Endothelial cell of umbilical vein (primary cell): ENCODE measurements around the gene MRGPRG.

ENCODE experiments used
- EZH2 ChIP-seq: IDR thresholded peaks from 2 replicates; pipeline ENCODE4 v1.6.1; 2012; ENCODE audit warnings: borderline replicate concordance, low read depth, mild to moderate bottlenecking, moderate library complexity, low read length, inconsistent platforms; ENCODE audit not compliant: severe bottlenecking
- FOS ChIP-seq: IDR thresholded peaks from 2 replicates; pipeline ENCODE4 v1.6.1; 2011; ENCODE audit warnings: mild to moderate bottlenecking, low read length, moderate library complexity, borderline replicate concordance; ENCODE audit not compliant: insufficient read depth
- JUN ChIP-seq: IDR thresholded peaks from 2 replicates; pipeline ENCODE4 v1.6.1; 2011; ENCODE audit warnings: borderline replicate concordance, low read depth; ENCODE audit not compliant: insufficient read length, insufficient read depth
- MYC ChIP-seq: IDR thresholded peaks from one replicate; pipeline ENCODE4 v1.6.1; 2011; ENCODE audit warnings: mild to moderate bottlenecking, low read depth, low read length
- POLR2A ChIP-seq: IDR thresholded peaks from 2 replicates; pipeline ENCODE4 v1.6.1; 2012; ENCODE audit warnings: low read depth, mild to moderate bottlenecking, control low read depth, low read length
- POLR2AphosphoS5 ChIP-seq: IDR thresholded peaks from 2 replicates; pipeline ENCODE4 v1.6.1; 2012; ENCODE audit warnings: low read depth, mild to moderate bottlenecking, control low read depth, low read length, moderate library complexity; ENCODE audit not compliant: insufficient read depth
- TF ChIP-seq, protein P1 (sequence below), 2 donors: IDR thresholded peaks; 1 replicate in 1 of 2; 2 replicates in 1 of 2; pipeline ENCODE4 v1.5.1; 2011; ENCODE audit warnings: low read length in 2 of 2, mild to moderate bottlenecking in 2 of 2, moderate library complexity in 2 of 2, control low read depth in 1 of 2, inconsistent platforms in 1 of 2, low read depth in 1 of 2; ENCODE audit not compliant: insufficient read depth in 1 of 2; ENCODE audit errors: extremely low read depth in 1 of 2
- TF ChIP-seq, protein P2 (sequence below): IDR thresholded peaks from 2 replicates; pipeline ENCODE4 v1.6.1; 2011; ENCODE audit not compliant: insufficient read depth, insufficient read length

GRCh38 chr11:3222941-3223915 is 4.6 kb upstream of the MRGPRG start:
- TF ChIP-seq FOS (no peak), EZH2 (no peak), MYC (no peak), POLR2AphosphoS5 (no peak), POLR2A (no peak), JUN (no peak)
- TF ChIP-seq, protein P1, sequence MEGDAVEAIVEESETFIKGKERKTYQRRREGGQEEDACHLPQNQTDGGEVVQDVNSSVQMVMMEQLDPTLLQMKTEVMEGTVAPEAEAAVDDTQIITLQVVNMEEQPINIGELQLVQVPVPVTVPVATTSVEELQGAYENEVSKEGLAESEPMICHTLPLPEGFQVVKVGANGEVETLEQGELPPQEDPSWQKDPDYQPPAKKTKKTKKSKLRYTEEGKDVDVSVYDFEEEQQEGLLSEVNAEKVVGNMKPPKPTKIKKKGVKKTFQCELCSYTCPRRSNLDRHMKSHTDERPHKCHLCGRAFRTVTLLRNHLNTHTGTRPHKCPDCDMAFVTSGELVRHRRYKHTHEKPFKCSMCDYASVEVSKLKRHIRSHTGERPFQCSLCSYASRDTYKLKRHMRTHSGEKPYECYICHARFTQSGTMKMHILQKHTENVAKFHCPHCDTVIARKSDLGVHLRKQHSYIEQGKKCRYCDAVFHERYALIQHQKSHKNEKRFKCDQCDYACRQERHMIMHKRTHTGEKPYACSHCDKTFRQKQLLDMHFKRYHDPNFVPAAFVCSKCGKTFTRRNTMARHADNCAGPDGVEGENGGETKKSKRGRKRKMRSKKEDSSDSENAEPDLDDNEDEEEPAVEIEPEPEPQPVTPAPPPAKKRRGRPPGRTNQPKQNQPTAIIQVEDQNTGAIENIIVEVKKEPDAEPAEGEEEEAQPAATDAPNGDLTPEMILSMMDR (IDR thresholded peaks at IDR 0.05; ENCODE audit: extremely low read depth in 1 of 2, insufficient read depth in 1 of 2, low read depth in 1 of 2, low read length in 2 of 2): no peak
- TF ChIP-seq, protein P2, sequence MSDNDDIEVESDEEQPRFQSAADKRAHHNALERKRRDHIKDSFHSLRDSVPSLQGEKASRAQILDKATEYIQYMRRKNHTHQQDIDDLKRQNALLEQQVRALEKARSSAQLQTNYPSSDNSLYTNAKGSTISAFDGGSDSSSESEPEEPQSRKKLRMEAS: no peak
